ENCODE measurements around the gene STAU1.
"Not testable (repeated sequence)": the region's sequence is repeated elsewhere in the genome, so short reads cannot be mapped to it uniquely, and the experiment has no call there.

STAU1 gene

GRCh38 chr20:49151436-49151835 lies 36.7 kb downstream of the STAU1 start:
- Histone ChIP-seq H3K4me1 (ENCODE audit: control insufficient read depth, insufficient read depth, low read length) (no peaks in the 10 kb centered on the region), H3K27me3 (ENCODE audit: control insufficient read depth, insufficient read depth, low read length, poor library complexity, severe bottlenecking) (no peaks in the 10 kb centered on the region), H3K36me3 (ENCODE audit: control insufficient read depth, insufficient read depth, low read length) (peaks cover 16% of the 10 kb centered on the region), H3K4me3 (ENCODE audit: insufficient read depth, low read depth, low read length) (no peak overlapping the region), H3K27ac (ENCODE audit: insufficient read depth, low read depth, low read length, poor library complexity, severe bottlenecking) (no peak overlapping the region), H3K9me3 (ENCODE audit: control insufficient read depth, low read length) (no peaks in the 10 kb centered on the region)
- WGBS, 2 experiments, result 93 to 98% methylated on average over 6 of the region's 6 CpGs

DNA sequence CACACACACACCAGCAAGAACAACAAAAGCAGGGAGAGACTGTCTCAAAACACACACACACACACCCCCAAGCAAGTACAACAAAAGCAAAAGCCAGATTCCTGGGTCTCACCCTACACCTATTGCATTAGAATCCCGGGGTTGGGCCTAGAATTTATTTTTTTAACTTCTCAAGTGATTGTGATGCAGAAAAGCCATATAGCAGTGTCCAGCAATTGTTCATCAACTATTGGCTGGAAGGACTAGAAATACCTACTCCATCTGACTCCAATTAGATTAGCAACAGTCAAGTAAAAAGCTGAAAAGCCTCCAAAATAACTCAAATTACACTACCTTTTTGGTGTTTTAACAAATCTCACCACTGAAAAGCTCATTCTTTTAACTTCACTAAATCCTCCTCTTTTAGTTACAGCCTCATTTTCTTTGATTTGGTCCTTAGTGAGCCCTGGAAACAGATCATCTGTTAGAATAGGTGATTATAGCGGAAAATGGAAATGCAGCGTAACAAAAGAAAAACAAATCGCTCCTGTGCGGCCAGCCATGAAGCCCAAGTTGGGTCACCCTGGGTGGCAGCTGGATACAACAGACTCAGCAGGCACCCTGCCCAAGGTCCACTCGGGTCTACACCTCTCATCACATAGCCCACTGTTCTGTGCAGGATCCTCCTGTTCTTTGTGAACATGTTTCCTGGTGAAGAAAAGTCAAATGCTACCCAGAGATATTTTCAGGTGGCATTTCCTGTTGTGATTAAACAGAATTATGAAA lies 38.7 kb downstream of the STAU1 start:
- Histone ChIP-seq H3K9me3 (ENCODE audit: control insufficient read depth, low read length) (no peaks in the 10 kb centered on the region), H3K27ac (ENCODE audit: insufficient read depth, low read depth, low read length, poor library complexity, severe bottlenecking) (no peak overlapping the region), H3K36me3 (ENCODE audit: control insufficient read depth, insufficient read depth, low read length) (peaks cover 16% of the 10 kb centered on the region), H3K4me3 (ENCODE audit: insufficient read depth, low read depth, low read length) (no peak overlapping the region), H3K4me1 (ENCODE audit: control insufficient read depth, insufficient read depth, low read length) (no peaks in the 10 kb centered on the region), H3K27me3 (ENCODE audit: control insufficient read depth, insufficient read depth, low read length, poor library complexity, severe bottlenecking) (no peaks in the 10 kb centered on the region)
- WGBS, 2 experiments, result 98% methylated on average over 6 of the region's 6 CpGs

DNA sequence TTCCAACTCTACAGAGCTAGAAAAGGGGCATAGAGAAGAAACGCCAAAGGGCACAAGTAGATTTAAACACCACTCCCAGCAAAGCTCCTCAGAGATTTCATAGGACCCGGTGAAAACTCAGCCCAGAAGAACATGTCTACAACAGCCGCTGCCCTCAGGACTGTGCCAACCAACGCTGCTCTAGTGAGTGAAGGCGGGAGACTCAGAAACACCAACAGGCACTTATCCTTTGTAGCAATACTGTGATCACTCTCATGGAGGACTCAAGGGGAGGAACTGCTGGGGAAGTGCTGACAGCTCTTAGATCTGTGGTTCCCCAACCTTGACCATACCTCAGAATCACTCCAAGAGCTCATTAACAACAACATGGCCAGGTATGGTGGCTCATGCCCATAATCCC lies 39.5 kb downstream of the STAU1 start:
- Histone ChIP-seq H3K4me1 (ENCODE audit: control insufficient read depth, insufficient read depth, low read length) (no peaks in the 10 kb centered on the region), H3K4me3 (ENCODE audit: insufficient read depth, low read depth, low read length) (no peak overlapping the region), H3K36me3 (ENCODE audit: control insufficient read depth, insufficient read depth, low read length) (peaks cover 16% of the 10 kb centered on the region), H3K9me3 (ENCODE audit: control insufficient read depth, low read length) (no peaks in the 10 kb centered on the region), H3K27ac (ENCODE audit: insufficient read depth, low read depth, low read length, poor library complexity, severe bottlenecking) (no peak overlapping the region), H3K27me3 (ENCODE audit: control insufficient read depth, insufficient read depth, low read length, poor library complexity, severe bottlenecking) (no peaks in the 10 kb centered on the region)
- 95 to 96% methylated on average over 5 of the region's 5 CpGs for WGBS, 2 experiments

DNA sequence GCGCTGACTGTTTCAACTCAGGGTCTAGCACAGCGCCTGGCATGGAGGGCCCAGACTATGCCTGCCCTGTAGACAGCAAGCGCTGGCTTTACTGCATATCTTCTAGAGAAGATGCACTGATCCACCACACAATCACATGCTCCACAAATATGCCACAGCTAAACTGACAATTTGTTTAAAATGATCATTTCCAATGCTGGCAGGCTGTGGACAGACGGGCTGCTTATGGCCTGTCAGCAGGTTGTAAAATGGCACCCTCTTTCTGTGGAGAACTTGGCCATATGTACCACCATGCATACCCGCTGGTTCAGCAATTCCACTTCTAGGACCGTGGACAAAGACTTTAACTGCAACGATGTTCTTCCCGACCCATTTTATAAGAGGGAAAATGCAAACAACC lies 40.8 kb downstream of the STAU1 start:
- Histone ChIP-seq H3K27ac (ENCODE audit: insufficient read depth, low read depth, low read length, poor library complexity, severe bottlenecking) (no peak overlapping the region), H3K4me1 (ENCODE audit: control insufficient read depth, insufficient read depth, low read length) (no peaks in the 10 kb centered on the region), H3K9me3 (ENCODE audit: control insufficient read depth, low read length) (no peaks in the 10 kb centered on the region), H3K4me3 (ENCODE audit: insufficient read depth, low read depth, low read length) (no peak overlapping the region), H3K36me3 (ENCODE audit: control insufficient read depth, insufficient read depth, low read length) (peaks cover 16% of the 10 kb centered on the region), H3K27me3 (ENCODE audit: control insufficient read depth, insufficient read depth, low read length, poor library complexity, severe bottlenecking) (no peaks in the 10 kb centered on the region)
- WGBS, 2 experiments, result 94 to 95% methylated on average over 8 of the region's 8 CpGs

DNA sequence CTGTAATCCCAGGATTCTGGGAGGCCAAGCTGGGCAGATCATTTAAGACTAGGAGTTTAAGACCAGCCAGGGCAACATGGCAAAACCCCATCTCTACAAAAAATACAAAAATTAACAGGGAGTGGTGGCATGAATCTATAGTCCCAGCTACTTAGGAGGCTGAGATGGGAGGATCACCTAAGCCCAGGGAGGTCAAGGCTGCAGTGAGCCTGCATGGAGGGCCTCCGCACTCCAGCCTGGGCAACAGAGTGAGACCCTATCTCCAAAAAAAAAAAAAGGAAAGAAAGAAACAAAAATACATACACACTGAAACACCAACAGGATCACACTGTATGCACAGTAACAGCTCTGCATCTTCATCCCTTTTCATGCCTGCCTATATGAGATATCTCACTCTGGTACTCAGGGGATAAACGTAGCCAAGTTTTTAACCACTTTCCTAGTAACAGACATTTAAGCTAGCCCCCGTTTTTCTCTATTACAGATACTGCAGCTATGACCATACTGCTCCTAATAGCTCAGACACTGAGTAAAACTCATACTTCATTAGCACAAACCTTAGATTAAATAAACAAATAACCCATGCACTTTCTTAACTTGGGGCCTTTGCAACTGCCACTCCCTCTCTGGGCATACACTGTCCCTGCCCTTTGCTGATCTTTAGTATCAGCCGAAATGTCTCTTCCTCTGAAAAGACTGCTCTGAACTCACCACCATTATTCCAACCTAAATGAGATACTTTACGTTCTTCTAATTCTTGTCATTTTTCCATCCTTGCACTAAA lies 41.5 kb downstream of the STAU1 start:
- Histone ChIP-seq H3K9me3 (ENCODE audit: control insufficient read depth, low read length) (no peaks in the 10 kb centered on the region), H3K27me3 (ENCODE audit: control insufficient read depth, insufficient read depth, low read length, poor library complexity, severe bottlenecking) (no peaks in the 10 kb centered on the region), H3K36me3 (ENCODE audit: control insufficient read depth, insufficient read depth, low read length) (peaks cover 13% of the 10 kb centered on the region), H3K4me1 (ENCODE audit: control insufficient read depth, insufficient read depth, low read length) (no peaks in the 10 kb centered on the region), H3K27ac (ENCODE audit: insufficient read depth, low read depth, low read length, poor library complexity, severe bottlenecking) (no peak overlapping the region), H3K4me3 (ENCODE audit: insufficient read depth, low read depth, low read length) (no peak overlapping the region)
- WGBS, 2 experiments, result 94 to 96% methylated on average over 5 of the region's 5 CpGs

- Histone ChIP-seq H3K27me3 (ENCODE audit: control insufficient read depth, insufficient read depth, low read length, poor library complexity, severe bottlenecking) (no peaks in the 10 kb centered on the region), H3K36me3 (ENCODE audit: control insufficient read depth, insufficient read depth, low read length) (peaks cover 3% of the 10 kb centered on the region), H3K27ac (ENCODE audit: insufficient read depth, low read depth, low read length, poor library complexity, severe bottlenecking) (no peak overlapping the region), H3K9me3 (ENCODE audit: control insufficient read depth, low read length) (no peaks in the 10 kb centered on the region), H3K4me1 (ENCODE audit: control insufficient read depth, insufficient read depth, low read length) (no peaks in the 10 kb centered on the region), H3K4me3 (ENCODE audit: insufficient read depth, low read depth, low read length) (no peak overlapping the region)
- 92 to 100% methylated on average over 2 of the region's 2 CpGs for WGBS, 2 experiments
Observed at GRCh38 chr20:49140834-49141233, 47.3 kb downstream of the STAU1 start.

- Histone ChIP-seq H3K27me3 (ENCODE audit: control insufficient read depth, insufficient read depth, low read length, poor library complexity, severe bottlenecking) (no peaks in the 10 kb centered on the region), H3K4me3 (ENCODE audit: insufficient read depth, low read depth, low read length) (no peak overlapping the region), H3K27ac (ENCODE audit: insufficient read depth, low read depth, low read length, poor library complexity, severe bottlenecking) (no peak overlapping the region), H3K9me3 (ENCODE audit: control insufficient read depth, low read length) (no peaks in the 10 kb centered on the region), H3K36me3 (ENCODE audit: control insufficient read depth, insufficient read depth, low read length) (peaks cover 3% of the 10 kb centered on the region), H3K4me1 (ENCODE audit: control insufficient read depth, insufficient read depth, low read length) (no peaks in the 10 kb centered on the region)
- WGBS, 2 experiments, result 94 to 96% methylated on average over 2 of the region's 2 CpGs
Observed at GRCh38 chr20:49140411-49140810, 47.7 kb downstream of the STAU1 start.

DNA sequence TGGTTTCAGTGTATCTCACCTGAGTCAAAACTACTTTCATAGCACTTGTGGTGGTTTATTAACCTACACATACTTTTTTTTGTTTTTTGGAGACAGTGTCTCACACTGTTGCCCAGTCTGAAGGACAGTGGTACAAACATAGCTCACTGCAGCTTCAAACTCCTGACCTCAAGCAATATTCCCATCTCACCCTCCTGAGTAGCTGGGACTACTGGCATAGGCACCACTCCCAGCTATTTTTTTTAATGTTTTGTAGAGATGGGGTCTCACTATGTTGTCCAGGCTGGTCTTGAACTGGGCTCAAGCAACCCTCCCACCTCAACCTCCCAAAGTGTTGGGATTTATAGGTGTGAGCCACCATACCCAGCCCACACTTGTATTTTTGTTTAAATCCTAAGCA lies 49.7 kb downstream of the STAU1 start:
- Histone ChIP-seq H3K4me3 (ENCODE audit: insufficient read depth, low read depth, low read length) (no peak overlapping the region), H3K4me1 (ENCODE audit: control insufficient read depth, insufficient read depth, low read length) (no peaks in the 10 kb centered on the region), H3K36me3 (ENCODE audit: control insufficient read depth, insufficient read depth, low read length) (peaks cover 3% of the 10 kb centered on the region), H3K27ac (ENCODE audit: insufficient read depth, low read depth, low read length, poor library complexity, severe bottlenecking) (no peak overlapping the region), H3K9me3 (ENCODE audit: control insufficient read depth, low read length) (no peaks in the 10 kb centered on the region), H3K27me3 (ENCODE audit: control insufficient read depth, insufficient read depth, low read length, poor library complexity, severe bottlenecking) (no peaks in the 10 kb centered on the region)

DNA sequence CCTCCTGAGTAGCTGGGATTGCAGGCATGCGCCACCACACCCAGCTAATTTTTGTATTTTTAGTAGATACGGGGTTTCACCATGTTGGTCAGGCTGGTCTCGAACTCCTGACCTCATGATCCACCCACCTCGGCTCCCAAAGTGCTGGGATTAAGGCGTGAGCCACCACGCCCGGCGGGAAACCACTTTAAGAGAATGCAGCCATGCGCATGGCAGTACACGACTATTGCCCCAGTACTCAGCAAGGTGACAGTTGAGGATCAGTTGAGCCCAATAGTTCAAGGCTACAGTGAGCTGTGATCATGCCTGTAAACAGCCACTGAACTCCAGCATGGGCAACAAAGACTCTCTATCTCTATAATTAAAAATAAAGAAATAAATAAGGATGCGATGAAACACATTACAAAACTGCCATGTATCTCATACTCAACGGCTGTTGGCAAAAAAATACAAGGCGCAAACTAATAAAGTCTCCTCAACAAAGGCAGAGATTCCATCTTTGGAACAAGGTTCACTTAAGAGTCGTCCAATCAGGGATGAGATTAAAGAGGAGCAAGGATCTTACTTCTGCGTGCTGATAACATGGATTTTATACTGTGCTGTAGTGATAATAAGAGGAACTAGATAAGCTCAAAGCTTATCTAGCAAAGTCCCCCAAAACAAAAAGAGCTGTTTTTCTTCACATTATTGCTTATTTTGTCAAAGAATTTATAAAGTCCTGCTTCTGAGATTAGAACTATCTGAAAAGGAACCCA lies 51.1 kb downstream of the STAU1 start:
- H3K4me3 ChIP-seq (ENCODE audit: insufficient read depth, low read depth, low read length), result no peak overlapping the region
- H3K9me3 ChIP-seq (ENCODE audit: control insufficient read depth, low read length), result no peaks in the 10 kb centered on the region
- WGBS, 2 experiments, result 91 to 94% methylated on average over 15 of the region's 15 CpGs
- H3K27me3 ChIP-seq (ENCODE audit: control insufficient read depth, insufficient read depth, low read length, poor library complexity, severe bottlenecking), result no peaks in the 10 kb centered on the region
- no peaks in the 10 kb centered on the region for H3K4me1 ChIP-seq (ENCODE audit: control insufficient read depth, insufficient read depth, low read length)
- peaks cover 3% of the 10 kb centered on the region for H3K36me3 ChIP-seq (ENCODE audit: control insufficient read depth, insufficient read depth, low read length)
- no peak overlapping the region for H3K27ac ChIP-seq (ENCODE audit: insufficient read depth, low read depth, low read length, poor library complexity, severe bottlenecking)

GRCh38 chr20:49134797-49135196 lies 53.3 kb downstream of the STAU1 start:
- H3K27ac ChIP-seq (ENCODE audit: insufficient read depth, low read depth, low read length, poor library complexity, severe bottlenecking); H3K4me3 ChIP-seq (ENCODE audit: insufficient read depth, low read depth, low read length); H3K4me1 ChIP-seq (ENCODE audit: control insufficient read depth, insufficient read depth, low read length); H3K36me3 ChIP-seq (ENCODE audit: control insufficient read depth, insufficient read depth, low read length); H3K9me3 ChIP-seq (ENCODE audit: control insufficient read depth, low read length); H3K27me3 ChIP-seq (ENCODE audit: control insufficient read depth, insufficient read depth, low read length, poor library complexity, severe bottlenecking): not testable (repeated sequence)
- WGBS, 2 experiments, result 95 to 97% methylated on average over 8 of the region's 8 CpGs
